H7 (cell line): Measurements from ENCODE around the gene GMNC. TPM values are rescaled to one million over a fixed set of nuclear protein-coding genes. Genes with fewer than 3 reads are reported as not detected.
A peak's percentile ranks its signal among the peaks of the same experiment; 100 is the strongest.
"Not testable (repeated sequence)": the region's sequence is repeated elsewhere in the genome, so short reads cannot be mapped to it uniquely, and the experiment has no call there.

Experiments used
- DNase-seq: peaks from one replicate; pipeline ENCODE4 v3.0.0; 2012
- H3K27me3 ChIP-seq: 2 replicates; pipeline ENCODE4 v1.6.0; 2011; ENCODE audit warnings: mild to moderate bottlenecking, low read length; ENCODE audit not compliant: control insufficient read depth, insufficient read depth
- H3K36me3 ChIP-seq: replicated peaks from 2 replicates; pipeline ENCODE4 v1.5.1; 2011; ENCODE audit warnings: low read length; ENCODE audit not compliant: control insufficient read depth, insufficient read depth
- H3K4me3 ChIP-seq: 2 replicates; pipeline ENCODE4 v1.5.1; 2011; ENCODE audit warnings: low read depth, mild to moderate bottlenecking, control low read depth, low read length, moderate library complexity; ENCODE audit not compliant: insufficient read depth
- total RNA-seq: library from RNA; depleted of rRNA; stranded (reverse); fragments of >200 nt; shearing (Covaris generic); gene quantifications from 2 replicates; pipeline ENCODE4 v1.2.3, GENCODE V29; 2014; rRNA removed

GMNC gene, protein sequence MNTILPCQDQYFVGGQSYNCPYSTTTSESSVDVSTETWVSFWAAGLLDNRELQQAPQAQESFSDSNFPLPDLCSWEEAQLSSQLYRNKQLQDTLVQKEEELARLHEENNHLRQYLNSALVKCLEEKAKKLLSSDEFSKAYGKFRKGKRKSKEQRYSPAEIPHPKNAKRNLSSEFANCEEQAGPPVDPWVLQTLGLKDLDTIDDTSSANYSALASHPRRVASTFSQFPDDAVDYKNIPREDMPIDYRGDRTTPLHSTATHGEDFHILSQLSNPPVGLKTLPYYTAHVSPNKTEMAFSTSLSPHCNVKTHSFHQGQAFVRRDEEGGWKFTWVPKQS
- 0.07 TPM in 1 of 2 replicates, not detected in the other for total RNA-seq

DNA sequence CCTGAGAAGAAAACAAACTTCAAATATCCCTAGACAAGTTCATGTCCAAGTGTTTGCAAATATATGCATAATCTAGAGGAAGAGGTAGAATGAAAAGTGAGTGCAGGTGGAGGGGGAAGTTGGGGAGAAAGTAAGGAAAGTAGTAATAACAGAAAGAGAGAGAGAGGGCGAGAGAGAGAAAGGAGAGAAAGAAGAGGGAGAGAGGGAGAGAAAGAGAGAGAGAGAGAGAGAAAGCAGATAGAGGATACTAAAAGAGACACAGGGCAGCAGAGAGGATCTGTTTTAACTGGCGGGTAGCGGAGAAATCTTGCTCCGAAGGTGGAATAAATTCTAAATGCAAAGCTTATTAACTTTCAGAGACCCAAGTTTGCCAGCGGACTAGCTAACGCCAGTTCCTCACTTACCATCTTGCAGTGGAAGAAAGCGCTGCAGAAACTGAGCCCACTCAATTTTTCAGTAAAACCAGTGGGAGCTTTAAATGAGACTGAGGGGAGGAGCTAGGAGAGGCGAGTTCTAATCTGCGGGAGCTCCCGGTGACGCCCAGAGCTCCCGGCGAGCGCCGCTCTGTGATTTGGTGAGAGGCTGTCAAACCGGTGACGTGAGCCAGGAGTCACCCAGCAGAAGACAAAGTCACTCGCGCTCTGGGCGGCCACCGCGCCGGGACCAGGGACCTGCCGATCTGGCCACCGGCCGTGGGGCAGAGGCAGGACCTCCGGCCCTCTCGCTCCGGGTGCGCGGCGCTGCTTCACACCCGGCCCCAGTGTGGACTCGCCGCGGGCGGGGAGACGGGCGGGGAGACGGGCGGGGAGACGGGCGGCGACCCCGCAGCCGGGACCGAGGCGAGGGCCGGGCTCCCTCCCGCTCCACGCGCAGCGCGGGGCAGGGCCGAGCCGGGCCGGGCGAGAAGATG lies at the start of gene GMNC:
Gene GMNC (minus strand): TSS at position 486 of the 910 bp plus-strand sequence. CDS start 79 bp downstream, at position 407.
- H3K36me3 ChIP-seq: no peaks in the 10 kb centered on the region
- peak; percentile 59 for DNase-seq
- H3K4me3 ChIP-seq: peak within 1 kb of the TSS; percentile 63
- H3K27me3 ChIP-seq: peaks cover 31% of the 10 kb centered on the region

DNA sequence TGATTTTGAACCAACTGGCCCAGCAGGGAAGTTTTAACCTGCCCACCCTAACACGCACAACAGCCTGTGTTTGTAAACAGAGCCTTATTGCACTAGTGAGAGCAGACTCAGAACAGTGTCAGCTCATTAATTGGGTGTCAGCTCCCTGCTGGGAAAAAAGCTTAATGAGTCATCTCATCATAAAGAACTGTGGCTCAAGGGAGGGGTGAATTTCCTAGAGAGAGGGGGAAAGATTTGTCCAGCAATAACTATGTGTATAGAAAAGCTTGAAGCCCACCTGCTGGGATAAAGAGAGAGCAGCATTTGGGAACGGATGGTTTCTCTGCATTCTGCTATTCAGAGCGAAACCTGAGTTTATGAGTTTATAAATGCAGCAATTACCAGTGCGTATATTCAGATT lies 48.9 kb upstream of the GMNC start:
- no peak for DNase-seq

DNA sequence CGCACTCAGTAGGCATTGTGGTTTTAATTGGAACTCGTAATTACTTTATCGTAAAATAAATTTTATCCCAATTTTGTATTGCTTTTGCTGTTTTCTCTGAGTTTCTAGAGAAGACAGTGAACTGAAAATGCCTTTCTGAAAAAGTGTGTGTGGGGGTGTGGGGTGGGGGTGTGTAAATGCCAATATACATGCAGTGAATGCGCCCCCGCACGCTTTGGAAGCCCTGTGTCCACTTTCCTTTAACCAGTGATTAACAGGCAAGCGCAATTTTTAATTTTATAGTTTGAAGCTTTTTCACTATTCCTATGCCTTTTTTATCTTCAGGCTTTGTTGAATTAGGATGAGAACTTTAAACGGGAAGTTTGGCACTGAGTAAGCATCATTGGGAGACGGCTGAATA lies 47.4 kb upstream of the GMNC start:
- Histone ChIP-seq H3K4me3 (no peak overlapping the region), H3K27me3 (no peaks in the 10 kb centered on the region; the same call in 1 of the 2 replicates), H3K36me3 (no peaks in the 10 kb centered on the region)
- DNase-seq: no peak

More for the DNA sequence above, 48.9 kb upstream of the GMNC start:
- Histone ChIP-seq H3K36me3 (no peaks in the 10 kb centered on the region), H3K4me3 (no peak overlapping the region), H3K27me3 (no peaks in the 10 kb centered on the region; the same call in 1 of the 2 replicates)

DNA sequence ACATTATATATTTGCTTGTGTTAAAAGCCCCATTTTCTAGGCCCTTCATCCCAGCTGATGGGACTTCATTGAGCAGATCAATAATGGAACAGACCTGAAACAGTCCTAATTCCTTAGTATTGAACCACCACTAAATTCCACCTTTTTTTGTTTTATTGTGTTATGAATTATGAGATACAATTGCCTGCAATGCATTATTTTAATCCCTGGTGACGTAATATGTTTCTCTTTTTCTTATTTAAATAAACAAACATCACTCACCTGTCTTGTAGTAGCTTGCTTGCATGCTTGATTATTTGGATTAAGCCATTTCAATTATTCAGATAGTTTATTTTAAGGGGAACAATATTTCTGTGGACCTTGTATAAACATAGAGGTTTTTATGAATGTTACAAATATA lies 40.7 kb upstream of the GMNC start:
- Histone ChIP-seq H3K36me3 (no peaks in the 10 kb centered on the region), H3K4me3 (no peak overlapping the region), H3K27me3 (no peaks in the 10 kb centered on the region)
- no peak for DNase-seq

DNA sequence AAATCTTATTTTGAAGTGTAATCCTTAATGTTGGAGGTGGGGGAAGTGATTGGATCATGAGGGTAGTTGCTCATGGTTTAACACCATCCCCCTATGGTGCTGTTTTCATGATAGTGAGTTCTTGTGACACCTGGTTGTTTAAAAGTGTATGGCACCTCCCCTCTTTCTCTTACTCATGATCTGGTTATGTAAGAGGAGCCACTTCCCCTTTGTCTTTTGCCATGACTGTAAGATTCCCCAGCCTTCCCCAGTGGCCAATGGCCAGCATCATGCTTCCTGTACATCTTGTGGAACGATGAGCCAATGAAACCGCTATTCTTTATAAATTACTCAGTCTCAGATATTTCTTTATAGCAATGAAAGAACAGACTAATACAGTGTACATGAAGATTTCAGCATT lies 39.8 kb upstream of the GMNC start:
- Histone ChIP-seq H3K27me3 (no peaks in the 10 kb centered on the region), H3K4me3 (no peak overlapping the region), H3K36me3 (no peaks in the 10 kb centered on the region)
- no peak for DNase-seq

DNA sequence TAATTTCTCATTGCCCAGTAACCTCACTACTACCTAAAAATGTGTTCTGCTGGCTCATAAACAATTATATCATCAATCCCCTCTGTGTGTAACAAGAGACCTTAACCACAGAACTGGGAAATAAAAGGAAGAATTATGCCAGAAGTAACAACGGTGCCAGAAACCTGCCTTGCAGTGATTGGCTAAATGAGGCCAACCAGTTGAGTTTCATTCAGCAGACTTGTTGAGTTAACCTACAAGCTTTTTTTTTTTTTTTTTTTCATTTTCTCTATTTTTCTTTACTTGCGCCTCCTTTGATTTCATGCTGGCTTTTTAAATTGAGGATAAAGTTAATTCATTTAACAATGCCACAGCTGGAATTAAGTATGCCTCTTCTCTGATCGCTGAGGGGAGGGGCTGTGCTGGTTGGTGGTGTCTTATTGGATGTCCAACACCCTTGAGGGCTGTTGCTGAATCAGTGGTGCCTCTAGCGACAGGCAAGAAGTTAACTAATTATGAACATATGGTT lies 30.0 kb upstream of the GMNC start:
- peak; percentile 23 for DNase-seq
- Histone ChIP-seq H3K27me3 (no peaks in the 10 kb centered on the region), H3K4me3 (no peak overlapping the region), H3K36me3 (no peaks in the 10 kb centered on the region)

DNA sequence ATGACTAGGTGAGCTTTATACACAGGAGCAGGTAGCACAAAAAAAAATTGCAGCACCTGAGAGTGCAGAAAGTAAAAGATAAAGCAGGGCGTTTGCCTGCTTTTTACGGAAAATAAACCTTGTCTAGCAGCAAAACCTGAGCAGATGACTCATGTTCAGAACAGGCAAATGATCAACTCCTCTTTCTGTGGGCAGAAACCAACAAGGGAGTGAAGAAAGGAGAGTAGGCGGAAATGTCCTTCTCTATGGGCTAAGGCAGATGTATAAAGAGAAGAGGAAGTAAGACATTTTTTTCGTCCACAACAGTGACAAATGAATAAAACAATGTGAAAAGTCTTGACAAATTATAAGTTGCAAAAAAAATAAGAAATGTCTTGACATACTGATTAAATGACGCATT lies 24.5 kb upstream of the GMNC start:
- no peaks in the 10 kb centered on the region for H3K27me3 ChIP-seq
- DNase-seq: no peak
- no peak overlapping the region for H3K4me3 ChIP-seq
- no peaks in the 10 kb centered on the region for H3K36me3 ChIP-seq

DNA sequence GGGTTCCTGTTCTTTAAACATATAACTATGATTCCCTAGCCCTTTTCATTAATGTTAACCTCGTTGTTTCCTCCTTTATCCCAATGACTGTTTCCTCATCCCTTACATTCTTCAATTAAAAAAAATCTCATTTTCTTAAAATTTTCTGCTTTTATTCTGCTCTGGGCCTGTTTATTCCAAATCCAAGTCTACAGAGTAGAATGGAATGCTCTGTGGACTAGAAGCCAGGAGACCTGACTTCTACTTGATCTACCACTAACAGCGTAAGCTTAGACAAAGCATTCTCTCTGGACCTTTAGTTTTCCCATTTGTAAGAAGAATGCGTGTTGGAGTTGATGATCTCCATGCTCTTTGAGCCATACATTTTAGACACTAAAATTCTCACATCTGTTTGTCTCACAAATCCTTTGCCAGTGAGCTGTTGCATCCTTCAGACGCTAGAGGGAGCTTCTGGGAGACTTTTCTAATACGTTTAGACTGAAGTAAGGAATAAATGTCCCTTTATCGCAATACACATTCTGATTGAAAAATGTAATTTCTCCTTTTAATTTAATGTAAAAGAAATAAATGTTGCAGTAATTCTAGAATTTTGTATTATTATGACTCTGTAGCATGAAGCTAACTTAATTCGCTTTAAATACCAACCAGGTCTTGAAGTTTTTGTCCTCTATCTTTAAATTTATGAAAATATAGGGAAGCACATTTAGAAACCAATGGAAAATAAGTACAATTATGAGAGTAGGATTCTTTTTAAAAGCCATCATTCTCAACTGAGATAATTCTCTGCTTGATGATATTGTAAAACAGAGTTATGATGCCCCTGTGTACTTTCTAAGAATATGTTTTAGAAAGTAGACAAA lies 21.7 kb upstream of the GMNC start:
- no peak overlapping the region for H3K4me3 ChIP-seq
- peak; percentile 28 for DNase-seq
- no peaks in the 10 kb centered on the region for H3K36me3 ChIP-seq
- H3K27me3 ChIP-seq: no peaks in the 10 kb centered on the region

DNA sequence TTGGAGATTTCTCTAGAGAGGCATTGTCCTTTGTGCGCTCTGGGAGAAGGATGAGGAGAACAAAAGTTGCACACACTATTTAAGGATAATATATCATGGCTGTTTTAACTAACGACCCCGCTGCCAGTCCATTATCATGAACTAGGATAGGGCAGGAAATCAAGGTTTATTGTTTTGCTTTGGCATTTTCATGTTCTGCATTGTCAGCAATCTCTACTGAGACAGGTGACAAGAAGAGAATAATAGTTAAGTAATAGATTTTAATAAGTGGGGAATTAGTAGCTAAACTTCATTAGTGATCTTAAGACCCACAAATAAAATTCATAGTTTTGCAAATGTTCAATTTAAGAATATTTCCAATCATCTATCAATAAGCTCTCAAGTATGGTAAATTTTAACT lies 20.6 kb upstream of the GMNC start:
- H3K27me3 ChIP-seq: no peaks in the 10 kb centered on the region
- DNase-seq: no peak
- no peaks in the 10 kb centered on the region for H3K36me3 ChIP-seq
- H3K4me3 ChIP-seq: no peak overlapping the region

DNA sequence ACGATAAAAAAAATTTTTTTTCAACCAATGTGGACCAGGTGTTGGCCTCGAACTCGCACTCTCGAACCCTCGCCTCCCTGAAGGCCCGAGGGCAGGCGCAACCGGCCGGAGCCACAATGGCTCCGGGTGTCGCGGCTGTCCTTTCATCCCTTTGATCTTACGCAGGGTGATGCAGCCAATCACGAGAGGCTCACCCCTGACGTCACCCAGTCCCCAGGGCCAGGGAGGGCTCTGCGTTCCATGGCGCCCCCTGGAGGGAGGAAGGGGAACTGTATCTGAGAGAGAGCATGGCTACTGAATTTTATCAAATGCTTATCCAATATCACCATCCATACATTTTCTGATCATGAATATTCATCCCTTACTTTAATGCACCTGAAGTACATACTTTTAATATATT lies 15.4 kb upstream of the GMNC start:
- peak; percentile 28 for DNase-seq
- Histone ChIP-seq H3K36me3 (no peaks in the 10 kb centered on the region), H3K27me3 (no peaks in the 10 kb centered on the region), H3K4me3 (no peak overlapping the region)

DNA sequence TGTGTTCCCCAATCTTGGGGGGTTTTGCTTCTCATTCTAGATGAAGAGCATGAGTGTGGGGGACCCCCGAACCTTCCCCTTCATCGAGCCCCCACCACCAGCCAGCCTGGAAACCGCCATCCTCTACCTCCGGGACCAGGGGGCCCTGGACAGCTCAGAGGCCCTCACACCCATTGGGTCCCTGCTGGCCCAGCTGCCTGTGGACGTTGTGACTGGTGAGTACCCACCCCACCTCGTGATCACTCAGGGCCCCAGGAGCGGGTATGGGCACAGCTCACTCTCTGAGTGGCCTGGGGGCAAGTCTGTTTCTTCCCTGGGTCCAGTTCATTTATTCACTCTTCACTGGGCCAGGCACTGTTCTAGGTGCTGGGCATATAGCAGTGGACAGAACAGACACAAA lies 13.9 kb upstream of the GMNC start:
- not testable (repeated sequence) for H3K4me3 ChIP-seq, H3K36me3 ChIP-seq, H3K27me3 ChIP-seq, DNase-seq

DNA sequence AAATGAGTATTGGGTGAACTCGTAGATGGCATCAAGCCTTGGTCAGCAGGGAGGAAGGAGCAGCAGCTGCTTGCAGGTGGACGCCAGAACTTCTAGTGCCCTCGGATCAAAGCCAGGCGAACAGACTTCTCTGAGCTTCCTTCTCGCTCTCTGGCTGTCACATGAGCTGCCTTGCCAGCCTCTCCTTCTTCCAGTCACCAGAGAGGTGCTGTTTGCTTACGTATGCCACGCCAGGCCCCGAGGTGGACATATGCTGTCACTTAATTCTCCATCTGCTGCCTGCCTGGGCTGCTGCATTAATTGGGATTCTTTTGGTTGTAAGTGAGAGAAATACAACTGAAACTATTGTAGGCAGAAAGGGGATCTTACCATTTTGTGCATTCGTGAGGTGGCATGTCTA lies 12.6 kb upstream of the GMNC start:
- H3K27me3 ChIP-seq, H3K4me3 ChIP-seq, DNase-seq, H3K36me3 ChIP-seq: not testable (repeated sequence)

DNA sequence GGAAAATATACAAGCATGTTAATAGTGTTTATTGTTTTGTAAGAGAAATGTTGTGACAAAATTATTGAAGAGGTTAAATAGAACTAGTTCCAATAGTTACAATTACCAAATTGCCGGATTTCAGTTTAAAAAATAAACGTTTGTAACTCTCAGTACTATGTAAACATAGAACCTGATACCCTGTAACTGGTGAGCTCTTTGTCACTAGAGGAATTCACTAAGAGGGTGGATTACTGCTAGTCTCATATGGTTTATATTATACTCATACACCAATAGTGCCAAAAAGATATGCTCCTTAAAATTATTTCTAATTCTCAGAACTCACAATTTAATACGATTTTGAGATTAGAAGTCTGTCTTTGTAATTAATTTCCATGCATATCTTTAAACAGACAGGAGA lies 7.6 kb upstream of the GMNC start:
- H3K4me3 ChIP-seq: no peak overlapping the region
- no peak for DNase-seq
- H3K27me3 ChIP-seq: peaks cover under 1% of the 10 kb centered on the region
- no peaks in the 10 kb centered on the region for H3K36me3 ChIP-seq

DNA sequence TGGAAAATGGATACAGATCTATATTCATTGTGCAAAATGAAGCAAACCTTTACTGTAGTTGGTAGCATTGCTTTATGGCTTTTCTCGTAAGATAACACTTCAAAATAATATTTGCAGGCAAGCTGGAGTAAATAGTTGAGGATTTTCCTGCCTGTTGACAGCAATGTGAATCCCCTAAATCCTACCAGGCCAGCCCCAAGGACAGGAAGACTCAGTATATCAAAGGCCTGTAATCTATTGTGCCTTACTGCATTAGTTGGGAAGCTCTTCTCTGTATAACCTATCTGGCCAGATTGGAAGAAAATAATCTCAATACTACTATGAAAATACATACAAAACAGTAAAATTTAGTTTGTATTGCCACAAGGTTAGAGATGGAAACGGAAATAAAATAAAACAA lies 4.6 kb upstream of the GMNC start:
- no peak for DNase-seq
- Histone ChIP-seq H3K4me3 (no peak overlapping the region), H3K27me3 (peaks cover 20% of the 10 kb centered on the region), H3K36me3 (no peaks in the 10 kb centered on the region)
